Measurements from ENCODE around the gene CDH5.
A peak's percentile ranks its signal among the peaks of the same experiment; 100 is the strongest.

CDH5 gene

DNA sequence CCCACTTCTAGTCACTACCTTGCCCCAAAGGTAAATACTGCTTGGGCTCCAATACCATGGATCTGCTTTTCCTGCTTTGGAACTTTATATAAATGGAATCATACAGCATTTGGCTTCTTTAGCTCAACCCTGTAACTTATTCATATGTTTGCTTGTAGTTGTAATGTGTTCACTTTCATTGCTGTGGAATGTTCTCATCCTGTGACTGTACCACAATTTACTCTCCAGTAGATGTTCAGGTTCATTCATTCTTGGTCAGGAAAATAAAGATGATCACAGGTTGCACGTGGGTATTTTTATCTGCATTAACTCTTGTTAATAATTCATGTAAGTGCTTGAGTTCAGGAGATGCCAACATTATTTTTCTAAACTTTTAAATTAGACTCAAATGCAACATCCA lies 53.9 kb downstream of the CDH5 start:
- no peak for DNase-seq

DNA sequence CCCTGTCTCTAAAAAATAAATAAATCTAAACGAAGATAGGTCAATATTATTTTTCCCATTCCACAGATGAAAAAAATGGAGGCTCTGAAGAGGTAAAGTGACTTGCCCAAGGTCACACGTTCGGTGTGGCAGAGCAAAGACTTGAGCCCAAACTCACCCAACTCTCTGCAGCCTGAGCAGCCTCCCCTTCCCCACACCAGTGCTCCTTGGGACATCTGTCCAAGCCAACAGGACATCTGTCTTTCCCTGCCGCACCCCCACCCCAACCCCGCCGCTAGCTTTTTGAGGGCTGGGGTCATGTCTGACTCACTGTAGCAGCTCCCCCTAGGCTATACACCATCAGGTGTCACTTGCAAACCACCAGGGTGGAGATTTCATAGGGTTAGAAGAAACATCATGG lies 55.4 kb downstream of the CDH5 start:
- no peak for DNase-seq

DNA sequence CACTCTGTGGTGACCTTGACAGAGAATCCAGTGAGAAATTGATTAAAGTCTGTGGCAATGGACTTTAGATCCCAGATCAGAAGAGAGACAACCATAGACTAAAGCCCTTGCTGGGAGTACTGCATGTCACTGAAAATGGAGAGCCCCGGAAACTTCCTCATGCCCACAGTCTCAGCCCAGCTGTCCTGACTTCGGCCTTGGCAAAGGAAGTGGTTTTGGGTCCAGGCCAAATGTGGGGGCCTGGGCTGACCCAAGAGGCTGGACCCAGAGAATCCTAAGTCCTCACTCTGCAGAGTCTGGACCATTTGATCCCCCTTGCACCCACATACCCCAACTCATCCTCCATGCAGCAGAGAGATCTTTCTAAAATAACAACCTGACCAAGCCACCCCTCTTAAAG lies 55.9 kb downstream of the CDH5 start:
- DNase-seq: no peak

DNA sequence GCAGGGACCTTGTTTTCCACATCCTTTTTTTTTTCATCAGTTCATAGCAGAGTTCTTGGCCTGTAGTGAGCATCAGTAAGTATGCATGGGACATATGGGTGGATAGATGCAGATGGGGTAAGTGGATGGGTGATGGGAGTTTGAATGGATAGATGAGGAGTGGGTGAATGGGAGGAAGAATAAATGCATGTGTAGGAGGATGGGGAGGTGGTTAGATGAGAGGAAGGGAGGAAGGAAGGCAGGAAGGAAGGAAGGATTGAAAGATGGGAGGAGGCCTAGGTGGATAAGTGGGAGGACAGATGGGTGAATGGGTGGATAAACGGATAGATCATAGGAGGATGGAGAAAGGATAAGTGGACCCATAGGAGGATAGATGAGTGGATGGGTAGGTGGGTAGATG lies 56.7 kb downstream of the CDH5 start:
- DNase-seq: no peak

- no peak for DNase-seq
These were observed 59.2 kb downstream of the CDH5 start for GRCh38 chr16:66425651-66426050.

GRCh38 chr16:66426112-66427035 lies 59.9 kb downstream of the CDH5 start:
- no peak for DNase-seq

DNA sequence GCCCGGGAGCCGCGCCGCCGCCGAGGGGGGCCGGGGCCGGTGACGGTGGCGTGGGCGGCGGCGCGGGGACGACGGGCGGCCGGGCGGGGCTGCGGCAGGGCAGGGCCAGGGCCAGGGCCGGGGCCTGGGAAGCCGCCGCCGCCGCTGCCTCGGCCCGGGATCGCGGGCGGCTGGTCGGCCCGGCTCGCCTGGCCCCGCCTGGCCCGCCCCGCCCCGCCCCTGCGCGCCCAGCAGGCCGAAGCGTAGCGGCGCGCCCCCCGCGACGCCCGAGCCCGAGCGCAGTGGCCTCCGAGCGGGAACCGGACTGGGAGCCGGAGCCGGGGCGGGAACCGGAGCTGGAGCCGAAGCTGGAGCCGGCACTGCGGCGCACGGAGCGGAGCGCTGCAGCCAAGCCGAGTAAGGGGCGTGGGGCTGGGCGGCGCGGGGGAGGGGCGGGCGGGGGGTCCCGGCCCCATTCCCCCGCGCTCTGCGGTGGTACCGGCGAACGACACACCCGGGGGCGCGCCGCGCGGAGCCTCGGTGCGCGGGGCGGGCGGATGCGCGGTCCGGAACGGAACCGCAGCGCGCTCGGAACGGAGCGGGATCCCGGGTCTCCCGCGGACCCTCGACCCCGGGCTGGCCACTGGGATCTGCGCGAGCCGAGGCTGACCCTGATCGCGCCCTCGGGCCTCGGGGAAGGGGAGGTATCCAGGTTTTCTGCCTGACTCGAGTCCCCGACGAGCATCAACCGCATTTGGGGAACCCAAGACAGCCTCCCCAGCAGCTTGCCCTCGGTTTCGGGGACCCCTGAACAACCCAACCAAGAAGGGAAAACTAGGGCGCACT lies 60.8 kb downstream of the CDH5 start, which contains the start of gene BEAN1:
TSS of gene BEAN1 (plus strand) at position 260 of the 825 bp plus-strand sequence. CDS start 10,382 bp downstream, outside the sequence.
- peak; percentile 18 for DNase-seq

DNA sequence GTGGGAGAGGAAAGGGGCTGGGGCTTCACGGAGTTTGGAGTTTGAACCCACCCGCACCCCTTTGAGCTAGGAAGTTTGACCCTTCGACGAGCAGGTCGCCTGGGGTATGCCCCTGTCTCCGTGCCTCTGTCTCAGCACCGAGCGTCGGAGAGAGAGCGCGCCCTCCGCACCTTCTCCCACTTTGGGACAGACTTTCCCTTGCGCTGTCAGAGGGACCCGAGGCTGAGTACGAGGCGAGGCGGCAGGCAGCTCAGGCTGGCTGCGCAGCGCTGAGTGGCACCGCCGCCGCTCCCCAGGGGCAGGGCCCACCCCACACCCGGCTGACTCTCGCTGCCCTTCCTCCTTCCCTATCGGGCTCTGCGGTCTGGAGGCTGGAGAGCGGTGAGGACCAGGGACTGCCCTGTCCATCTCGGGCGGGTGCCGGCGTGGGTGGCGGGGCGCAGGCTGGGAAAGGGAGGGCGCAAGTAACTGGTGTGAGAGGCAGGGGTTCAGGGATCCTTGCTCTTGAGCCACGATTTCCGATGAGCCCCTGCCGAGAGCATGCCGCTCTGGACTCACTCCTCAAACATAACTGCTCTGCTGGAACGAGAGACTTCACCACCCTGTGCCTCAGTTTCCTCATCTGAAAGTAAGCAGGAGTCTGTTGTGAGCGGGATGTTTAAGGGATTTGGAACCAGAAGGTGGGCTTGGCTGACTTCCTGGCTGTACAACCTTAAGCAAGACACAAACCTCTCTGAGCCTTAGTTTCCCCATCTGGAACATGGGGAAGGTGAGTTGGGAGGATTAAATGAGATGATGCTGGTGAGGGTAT lies 61.6 kb downstream of the CDH5 start:
- DNase-seq: no peak

DNA sequence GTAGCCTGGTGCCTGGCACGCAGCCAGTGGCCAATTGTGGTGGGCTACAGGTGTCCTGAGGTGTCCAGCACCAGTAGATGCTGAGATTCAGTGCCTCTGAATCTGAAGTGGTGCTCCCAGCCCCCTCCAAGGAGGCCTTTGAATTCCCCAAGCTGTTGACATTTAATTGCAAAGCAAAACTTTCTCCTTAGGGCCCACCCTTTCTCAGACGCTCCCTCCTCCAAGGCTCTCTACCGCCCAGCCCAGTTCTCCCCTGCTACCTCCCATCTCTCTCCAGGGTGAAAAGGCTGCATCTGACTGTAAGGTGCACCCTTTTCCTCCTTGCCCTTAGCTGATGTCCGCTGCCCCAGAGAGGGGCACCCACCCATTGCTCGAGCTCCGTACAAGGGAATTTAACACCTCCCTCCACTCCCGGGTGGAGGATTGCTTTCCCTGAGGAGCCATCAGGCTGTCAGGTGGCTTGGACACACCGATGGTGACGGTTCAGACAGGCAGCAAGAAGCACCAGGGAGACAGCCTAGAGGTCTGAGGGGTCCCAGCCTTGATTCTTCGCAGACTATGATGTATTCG lies 62.3 kb downstream of the CDH5 start:
- no peak for DNase-seq

DNA sequence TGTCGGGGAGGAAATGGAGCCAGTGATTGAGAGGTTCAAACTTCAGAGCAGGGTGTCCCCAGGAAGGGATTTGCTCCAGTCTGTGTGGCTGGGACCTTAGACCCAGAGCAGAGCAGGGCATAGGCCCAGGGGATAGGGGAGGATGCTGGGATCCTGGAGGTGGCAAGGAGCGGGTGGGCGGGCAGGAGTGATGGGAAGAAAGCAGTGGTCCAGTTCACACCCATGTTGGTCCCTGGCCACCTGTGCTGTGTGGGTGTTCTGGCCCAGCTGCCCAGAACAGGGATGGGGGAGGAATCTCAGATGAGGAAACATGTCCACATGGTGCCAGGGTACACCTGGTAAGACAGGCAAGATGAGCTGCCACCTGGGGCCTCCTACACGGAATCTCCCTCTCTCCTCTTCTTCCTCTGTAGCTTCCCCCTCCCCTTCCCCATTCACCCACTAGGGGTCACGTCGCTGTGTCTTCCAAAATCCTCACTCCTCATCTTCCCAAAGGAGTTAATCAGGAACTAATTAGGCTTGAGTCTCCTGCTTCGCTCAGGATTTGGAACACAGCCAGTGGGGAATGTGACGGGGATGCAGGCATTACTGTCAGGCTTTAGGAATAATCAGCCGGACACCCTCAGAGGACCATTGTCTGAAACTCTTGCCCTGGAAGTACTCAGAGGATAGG lies 62.9 kb downstream of the CDH5 start:
- no peak for DNase-seq

DNA sequence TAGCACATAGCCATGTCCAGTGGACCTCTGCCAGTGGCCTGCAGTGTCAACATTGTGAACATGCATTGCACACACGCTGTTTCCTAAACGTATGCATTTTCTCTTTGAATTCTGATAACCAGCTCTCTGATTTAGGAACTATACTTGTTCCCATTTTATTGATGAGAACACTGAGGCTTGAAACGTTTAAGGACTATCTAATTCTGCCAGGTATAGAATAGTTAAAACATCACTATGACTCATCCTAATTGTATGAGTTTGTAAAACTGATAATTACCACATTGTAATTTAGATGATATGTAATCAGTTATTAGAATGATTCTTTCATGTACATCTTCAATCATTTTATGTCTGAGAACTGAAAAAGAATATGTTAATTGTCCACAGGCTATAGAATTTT lies 63.7 kb downstream of the CDH5 start:
- no peak for DNase-seq

GRCh38 chr16:66431760-66432159 lies 65.3 kb downstream of the CDH5 start:
- DNase-seq: no peak

DNA sequence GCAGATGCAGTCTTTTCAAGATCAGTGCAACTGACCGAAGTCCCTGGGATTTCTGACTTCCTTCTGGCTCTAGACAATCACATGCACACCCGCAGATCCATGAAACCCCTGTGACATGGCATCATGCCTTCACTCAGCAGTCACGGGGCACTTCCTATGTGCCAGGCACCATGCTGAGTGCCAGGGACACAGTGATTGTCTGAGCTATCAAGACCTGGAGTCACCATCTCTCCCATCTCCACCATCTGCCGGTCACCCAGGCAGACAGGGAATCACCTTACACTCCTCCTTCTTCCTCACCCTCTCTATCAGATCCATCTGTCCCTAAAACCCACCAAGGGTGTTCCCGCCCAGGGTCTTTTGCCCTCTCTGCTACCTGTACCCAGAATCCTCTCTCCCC lies 65.9 kb downstream of the CDH5 start:
- DNase-seq: no peak

- no peak for DNase-seq
These were observed 68.3 kb downstream of the CDH5 start for GRCh38 chr16:66434619-66435430.

DNA sequence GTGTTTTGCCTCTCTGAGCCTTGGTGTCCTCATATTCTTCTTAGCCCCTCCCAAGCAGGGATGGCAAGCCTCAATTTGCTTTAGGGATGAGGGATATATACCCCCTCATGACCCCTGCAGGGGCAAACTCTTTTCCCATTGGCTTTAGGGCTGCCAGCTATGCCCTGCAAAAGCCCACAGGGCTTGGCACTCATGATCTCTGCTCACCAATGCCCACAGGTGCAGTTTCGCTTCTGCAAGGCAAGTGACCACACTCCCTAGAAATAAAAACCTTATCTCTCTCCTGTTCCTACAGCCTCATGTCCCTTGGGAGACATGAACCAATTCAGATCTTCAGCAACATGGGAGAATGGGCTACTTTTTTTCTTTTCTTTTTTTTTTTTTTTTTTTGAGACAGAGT lies 69.4 kb downstream of the CDH5 start:
- no peak for DNase-seq

GRCh38 chr16:66437391-66437945 lies 71.0 kb downstream of the CDH5 start:
- DNase-seq: no peak

GRCh38 chr16:66438536-66438935 lies 72.0 kb downstream of the CDH5 start:
- DNase-seq: no peak

DNA sequence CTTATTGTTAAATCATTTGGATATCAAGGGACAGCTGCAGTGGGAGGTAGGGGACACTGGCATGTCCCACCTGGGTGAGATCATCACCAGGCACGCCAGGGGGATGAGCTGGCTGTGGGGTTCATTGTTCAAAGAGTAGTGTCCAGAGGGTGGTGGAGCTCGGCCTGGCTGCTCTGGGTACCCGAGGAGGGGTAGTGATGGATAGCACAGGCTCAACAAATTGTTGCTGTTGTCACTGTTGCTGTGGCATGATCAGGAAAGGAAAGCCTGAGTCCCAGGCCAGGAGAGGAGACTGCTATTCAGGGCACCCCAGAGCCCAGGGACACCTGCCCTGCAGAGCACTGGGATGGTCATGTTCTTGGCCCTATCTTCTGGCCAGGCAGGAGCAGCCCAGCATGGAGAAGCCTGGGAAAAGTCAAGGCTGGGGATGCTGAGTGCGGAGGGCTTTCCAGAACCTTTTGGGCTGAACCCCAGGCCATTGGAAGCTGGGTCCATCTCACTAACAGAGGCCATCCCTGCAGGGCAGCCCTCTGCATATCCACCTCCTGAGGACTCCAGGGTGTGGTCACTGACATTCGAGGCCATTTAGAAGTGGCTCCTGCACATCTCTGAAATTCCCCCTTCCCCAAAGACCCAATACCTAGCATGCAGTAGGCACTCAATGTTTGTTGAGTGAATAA lies 72.7 kb downstream of the CDH5 start:
- no peak for DNase-seq

GRCh38 chr16:66440271-66440802 lies 73.8 kb downstream of the CDH5 start:
- no peak for DNase-seq

DNA sequence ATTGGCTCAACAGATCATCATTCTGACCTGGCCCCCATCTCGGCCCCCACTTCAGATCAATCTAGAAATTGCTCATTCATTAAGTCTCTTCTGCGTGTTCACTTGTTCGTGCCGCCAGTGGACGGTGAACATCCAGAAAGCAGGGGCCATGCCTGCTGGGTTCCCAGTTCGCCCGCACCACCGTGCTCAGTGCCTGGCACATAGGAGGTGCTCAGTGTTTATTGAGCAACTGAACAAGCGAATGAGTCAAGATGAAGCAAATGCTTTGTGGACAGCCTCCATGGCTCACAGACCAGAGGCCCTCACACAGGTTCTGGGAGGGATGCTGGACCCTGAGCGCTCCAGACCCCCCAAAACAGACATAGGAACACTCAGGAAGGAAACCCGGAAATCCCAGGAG lies 74.5 kb downstream of the CDH5 start:
- DNase-seq: no peak

All from fibroblast of skin of right quadriceps (primary cell).